ENCODE results near the gene EARS2.

DNA sequence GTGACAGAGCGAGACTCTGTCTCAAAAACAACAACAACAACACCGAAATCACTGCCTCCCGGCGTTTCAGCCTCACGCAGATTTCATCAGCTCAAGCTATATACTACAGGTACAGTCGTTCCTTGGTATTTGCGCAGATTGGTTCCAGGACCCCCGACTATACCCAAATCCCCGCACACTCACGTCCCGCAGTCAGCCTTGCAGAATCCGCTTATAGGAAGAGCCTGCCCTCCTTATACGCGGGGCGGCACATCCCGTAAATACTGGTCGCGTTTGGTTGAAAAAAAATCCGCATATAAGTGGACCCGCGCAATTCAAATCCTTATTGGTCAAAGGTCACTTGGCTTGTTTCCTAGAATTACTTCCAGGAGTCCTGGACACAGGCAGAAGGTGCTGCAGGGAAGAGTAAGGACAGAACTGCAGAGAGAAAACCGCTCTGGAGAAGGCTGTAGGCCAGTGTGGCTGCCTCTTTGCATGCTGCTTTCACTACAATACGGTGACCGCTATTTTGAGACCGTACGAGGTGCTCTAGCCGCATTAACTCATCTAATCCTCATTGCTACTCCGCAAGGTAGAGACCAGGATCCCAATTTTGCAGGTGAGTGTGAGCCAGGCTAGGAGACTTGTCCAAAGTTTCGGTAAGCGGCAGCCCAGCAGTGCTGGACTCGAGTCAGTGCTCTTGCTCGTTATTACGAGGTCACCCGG is 38.2 kb upstream of the EARS2 start:
- TF ChIP-seq CTCF (IDR thresholded peaks at IDR 0.05), result no peak
- no peak for TF ChIP-seq POLR2A (IDR thresholded peaks at IDR 0.05)

Data from lower leg skin (tissue), 3 donors.